ENCODE measurements around the gene NUMBL.
"Not testable (repeated sequence)": the region's sequence is repeated elsewhere in the genome, so short reads cannot be mapped to it uniquely, and the experiment has no call there.

Gene NUMBL

GRCh38 chr19:40667602-40668001, 22.8 kb downstream of the NUMBL start:
- DNase-seq (ENCODE audit: low read depth in 2 of 2, low spot score in 1 of 2) = no peak

- no peak for DNase-seq (ENCODE audit: low read depth in 2 of 2, low spot score in 1 of 2)
These were observed 23.5 kb downstream of the NUMBL start for GRCh38 chr19:40666803-40667438.

GRCh38 chr19:40663695-40664692, 26.5 kb downstream of the NUMBL start:
- no peak for DNase-seq (ENCODE audit: low read depth in 2 of 2, low spot score in 1 of 2)

- peak; percentile 86 to 91 for DNase-seq (ENCODE audit: low read depth in 2 of 2, low spot score in 1 of 2)
These were observed 27.3 kb downstream of the NUMBL start for GRCh38 chr19:40662925-40663694.

- no peak for DNase-seq (ENCODE audit: low read depth in 2 of 2, low spot score in 1 of 2)
These were observed 28.8 kb downstream of the NUMBL start for GRCh38 chr19:40661616-40662015.

GRCh38 chr19:40659566-40659965, 30.9 kb downstream of the NUMBL start:
- DNase-seq (ENCODE audit: low read depth in 2 of 2, low spot score in 1 of 2) = no peak

GRCh38 chr19:40659116-40659515, 31.3 kb downstream of the NUMBL start:
- no peak for DNase-seq (ENCODE audit: low read depth in 2 of 2, low spot score in 1 of 2)

- DNase-seq (ENCODE audit: low read depth in 2 of 2, low spot score in 1 of 2) = no peak
These were observed 32.4 kb downstream of the NUMBL start for GRCh38 chr19:40658031-40658430.

GRCh38 chr19:40655684-40656083, 34.8 kb downstream of the NUMBL start:
- not testable (repeated sequence) for DNase-seq (ENCODE audit: low read depth in 2 of 2, low spot score in 1 of 2)

- DNase-seq (ENCODE audit: low read depth in 2 of 2, low spot score in 1 of 2) = not testable (repeated sequence)
These were observed 38.1 kb downstream of the NUMBL start for GRCh38 chr19:40652303-40652702.

GRCh38 chr19:40650749-40651305, 39.6 kb downstream of the NUMBL start:
- DNase-seq (ENCODE audit: low read depth in 2 of 2, low spot score in 1 of 2) = no peak

GRCh38 chr19:40649903-40650675, 40.4 kb downstream of the NUMBL start:
- DNase-seq (ENCODE audit: low read depth in 2 of 2, low spot score in 1 of 2) = not testable (repeated sequence)

- DNase-seq (ENCODE audit: low read depth in 2 of 2, low spot score in 1 of 2) = no peak
These were observed 43.7 kb downstream of the NUMBL start for GRCh38 chr19:40646743-40647254.

GRCh38 chr19:40642757-40643305, 47.6 kb downstream of the NUMBL start:
- no peak for DNase-seq (ENCODE audit: low read depth in 2 of 2, low spot score in 1 of 2)

GRCh38 chr19:40642051-40642706, 48.3 kb downstream of the NUMBL start:
- DNase-seq (ENCODE audit: low read depth in 2 of 2, low spot score in 1 of 2) = no peak

GRCh38 chr19:40641281-40641680, 49.2 kb downstream of the NUMBL start:
- no peak for DNase-seq (ENCODE audit: low read depth in 2 of 2, low spot score in 1 of 2)

- DNase-seq (ENCODE audit: low read depth in 2 of 2, low spot score in 1 of 2) = no peak
These were observed 49.7 kb downstream of the NUMBL start for GRCh38 chr19:40640744-40641143.

GRCh38 chr19:40639638-40639982, 50.8 kb downstream of the NUMBL start:
- DNase-seq (ENCODE audit: low read depth in 2 of 2, low spot score in 1 of 2) = no peak

- DNase-seq (ENCODE audit: low read depth in 2 of 2, low spot score in 1 of 2) = no peak
These were observed 52.1 kb downstream of the NUMBL start for GRCh38 chr19:40638327-40638726.

Data from stimulated activated CD8-positive, alpha-beta memory T cell treated with anti-CD3 and anti-CD28 coated beads, Interleukin-4, amount 100 ng/mL, for 1 hour (primary cell).